H9 (cell line): ENCODE results near the gene GOLGA1. TPM values are rescaled to one million over a fixed set of nuclear protein-coding genes. Genes with fewer than 3 reads are reported as not detected.

Experiments
- DNase-seq: peaks from one replicate; pipeline ENCODE4 v3.0.0-alpha.2; 2017
- H2AFZ ChIP-seq: one replicate; pipeline ENCODE4 v1.6.1; 2013; ENCODE audit warnings: mild to moderate bottlenecking, low read length, control low read depth, moderate library complexity
- H2AK5ac ChIP-seq: 2 replicates; pipeline ENCODE4 v1.6.1; 2013; ENCODE audit warnings: low read length, control low read depth, mixed read lengths; ENCODE audit not compliant: insufficient read length
- H2BK120ac ChIP-seq: one replicate; pipeline ENCODE4 v1.6.1; 2013; ENCODE audit warnings: low read depth, mild to moderate bottlenecking, low read length, control low read depth, inconsistent platforms; ENCODE audit not compliant: poor library complexity, severe bottlenecking
- H2BK12ac ChIP-seq: 2 replicates; pipeline ENCODE4 v1.6.1; 2013; ENCODE audit warnings: low read length, control low read depth, mixed read lengths, low read depth; ENCODE audit not compliant: insufficient read length
- H2BK15ac ChIP-seq: 2 replicates; pipeline ENCODE4 v1.6.1; 2013; ENCODE audit warnings: low read depth, low read length, control low read depth
- H2BK20ac ChIP-seq: one replicate; pipeline ENCODE4 v1.6.1; 2013; ENCODE audit warnings: low read depth, mild to moderate bottlenecking, low read length, control low read depth, inconsistent platforms; ENCODE audit not compliant: poor library complexity, severe bottlenecking
- H2BK5ac ChIP-seq: 2 replicates; pipeline ENCODE4 v1.6.1; 2013; ENCODE audit warnings: low read length, control low read depth, mixed read lengths; ENCODE audit not compliant: insufficient read length
- H3K14ac ChIP-seq: 2 replicates; pipeline ENCODE4 v1.6.1; 2013; ENCODE audit warnings: low read length, control low read depth; ENCODE audit not compliant: insufficient read depth
- H3K18ac ChIP-seq: 2 replicates; pipeline ENCODE4 v1.6.1; 2013; ENCODE audit warnings: low read depth, mild to moderate bottlenecking, mixed read lengths, low read length, control low read depth; ENCODE audit not compliant: insufficient read length
- H3K23ac ChIP-seq: 2 replicates; pipeline ENCODE4 v1.6.1; 2013; ENCODE audit warnings: low read length, control low read depth, mixed read lengths, low read depth; ENCODE audit not compliant: insufficient read length
- H3K23me2 ChIP-seq: 2 replicates; pipeline ENCODE4 v1.6.1; 2013; ENCODE audit warnings: low read depth, mild to moderate bottlenecking, mixed read lengths, low read length, control low read depth; ENCODE audit not compliant: insufficient read length, poor library complexity, severe bottlenecking
- H3K27ac ChIP-seq: 2 replicates; pipeline ENCODE4 v1.5.1; 2013; ENCODE audit warnings: low read length, control low read depth, mixed read lengths, low read depth; ENCODE audit not compliant: insufficient read length
- H3K27me3 ChIP-seq: 2 replicates; pipeline ENCODE4 v1.6.1; 2013; ENCODE audit warnings: low read length, control low read depth, inconsistent platforms; ENCODE audit not compliant: insufficient read depth
- H3K4ac ChIP-seq: 2 replicates; pipeline ENCODE4 v1.6.1; 2013; ENCODE audit warnings: low read depth, mild to moderate bottlenecking, control low read depth, inconsistent platforms, low read length, moderate library complexity
- H3K4me1 ChIP-seq: 2 replicates; pipeline ENCODE4 v1.6.1; 2013; ENCODE audit warnings: low read length, control low read depth, inconsistent platforms; ENCODE audit not compliant: insufficient read depth
- H3K4me2 ChIP-seq: 2 replicates; pipeline ENCODE4 v1.6.1; 2013; ENCODE audit warnings: low read length, control low read depth, mixed read lengths; ENCODE audit not compliant: insufficient read length, insufficient read depth
- H3K56ac ChIP-seq: 2 replicates; pipeline ENCODE4 v1.6.1; 2013; ENCODE audit warnings: low read depth, mild to moderate bottlenecking, mixed read lengths, low read length, control low read depth; ENCODE audit not compliant: insufficient read length
- H3K79me1 ChIP-seq: 2 replicates; pipeline ENCODE4 v1.6.1; 2013; ENCODE audit warnings: low read depth, mild to moderate bottlenecking, moderate library complexity, low read length, control low read depth, inconsistent platforms; ENCODE audit not compliant: insufficient read depth, poor library complexity, severe bottlenecking
- H3K79me2 ChIP-seq: 2 replicates; pipeline ENCODE4 v1.6.1; 2013; ENCODE audit warnings: low read length, control low read depth, inconsistent platforms; ENCODE audit not compliant: insufficient read depth
- H3K9ac ChIP-seq: 2 replicates; pipeline ENCODE4 v1.6.1; 2013; ENCODE audit warnings: low read length, control low read depth, mixed read lengths; ENCODE audit not compliant: insufficient read length; ENCODE audit errors: extremely low read depth
- H3K9me3 ChIP-seq: one replicate; pipeline ENCODE4 v1.6.1; 2013; ENCODE audit warnings: low read depth, low read length, inconsistent platforms; ENCODE audit not compliant: control insufficient read depth
- H3T11ph ChIP-seq: one replicate; pipeline ENCODE4 v1.6.1; 2013; ENCODE audit warnings: mild to moderate bottlenecking, low read length, control low read depth, inconsistent platforms
- H4K20me1 ChIP-seq: one replicate; pipeline ENCODE4 v1.6.1; 2013; ENCODE audit not compliant: control insufficient read depth, insufficient read length, insufficient read depth
- H4K5ac ChIP-seq: 2 replicates; pipeline ENCODE4 v1.6.1; 2013; ENCODE audit warnings: low read depth, mild to moderate bottlenecking, mixed read lengths, low read length, control low read depth; ENCODE audit not compliant: insufficient read length
- H4K8ac ChIP-seq: replicated peaks from 2 replicates; pipeline ENCODE4 v1.6.1; 2013; ENCODE audit warnings: low read length, control low read depth, mixed read lengths, low read depth; ENCODE audit not compliant: insufficient read length
- H4K91ac ChIP-seq: 2 replicates; pipeline ENCODE4 v1.6.1; 2013; ENCODE audit warnings: low read depth, mild to moderate bottlenecking, moderate library complexity, mixed read lengths, low read length, control low read depth; ENCODE audit not compliant: insufficient read length
- H3K27ac Mint-ChIP-seq, 3 experiments: 2 replicates in 2 of 3; 3 replicates in 1 of 3; pipeline ENCODE4 v1.8.0; 2020 to 2021; ENCODE audit warnings: mixed read lengths in 3 of 3, mild to moderate bottlenecking in 1 of 3, moderate library complexity in 1 of 3
- H3K27me3 Mint-ChIP-seq: 2 replicates; pipeline ENCODE4 v1.8.0; 2021; ENCODE audit warnings: low read depth, mild to moderate bottlenecking, moderate library complexity, mixed read lengths
- H3K36me3 Mint-ChIP-seq, 3 experiments: 2 replicates in 2 of 3; 3 replicates in 1 of 3; pipeline ENCODE4 v1.8.0; 2020 to 2021; ENCODE audit warnings: low read depth in 3 of 3, mixed read lengths in 3 of 3; ENCODE audit not compliant: insufficient read depth in 1 of 3
- H3K4me1 Mint-ChIP-seq, 2 experiments: 2 replicates each; pipeline ENCODE4 v1.8.0; 2020; ENCODE audit warnings: mixed read lengths in 2 of 2
- H3K4me3 Mint-ChIP-seq, 2 experiments: 2 replicates in 1 of 2; 3 replicates in 1 of 2; pipeline ENCODE4 v1.8.0; 2020 to 2021; ENCODE audit warnings: mild to moderate bottlenecking in 2 of 2, mixed read lengths in 2 of 2, moderate library complexity in 1 of 2
- H3K9me3 Mint-ChIP-seq, 2 experiments: 2 replicates in 1 of 2; 3 replicates in 1 of 2; pipeline ENCODE4 v1.8.0; 2020; ENCODE audit warnings: mild to moderate bottlenecking in 2 of 2, mixed read lengths in 2 of 2, moderate library complexity in 1 of 2
- CTCF ChIP-seq: fragments of 200-600 bp; sonication (generic); conservative IDR thresholded peaks from 3 replicates; pipeline ENCODE4 v1.8.0; 2021; ENCODE audit warnings: antibody characterized with exemption, mild to moderate bottlenecking
- WGBS: extraction: QIAGEN DNeasy Blood & Tissue Kit; methylation state at CpG from one replicate; pipeline ENCODE4 v1.1.7; 2013; ENCODE audit warnings: missing lambda C conversion rate, low lambda C conversion rate, mixed read lengths; ENCODE audit not compliant: insufficient read length; ENCODE audit errors: extremely low coverage; 5-methylcytosine and 5-hydroxymethylcytosine counted together
- total RNA-seq: library from RNA; stranded (reverse); gene quantifications from 2 replicates; pipeline ENCODE4 v1.2.1, GENCODE V29; 2021

Gene GOLGA1
- total RNA-seq, 1 experiment from 2014 or later = 7.6 TPM

- no CpG with 5 or more reads among the region's 2 CpGs for WGBS
- H3K4me1 ChIP-seq = no peaks in the 10 kb centered on the region
- no peak overlapping the region for H3K18ac ChIP-seq
- no peak for TF ChIP-seq CTCF
- H3K27ac Mint-ChIP-seq = no peak overlapping the region
- no peak overlapping the region for H3K56ac ChIP-seq
- H3K23me2 ChIP-seq = no peaks in the 10 kb centered on the region
- H2BK20ac ChIP-seq = no peak overlapping the region
- H2BK120ac ChIP-seq = no peak overlapping the region
- no peaks in the 10 kb centered on the region for H3K9me3 Mint-ChIP-seq
- H3K79me2 ChIP-seq = no peaks in the 10 kb centered on the region
- no peaks in the 10 kb centered on the region for H3K27me3 ChIP-seq
- H2AFZ ChIP-seq = no peak overlapping the region
- no peak overlapping the region for H3K4ac ChIP-seq
- peaks cover 4 to 17% (median 9%) of the 10 kb centered on the region in 3 experiments; a peak in 5 of 7 replicates for H3K36me3 Mint-ChIP-seq
- no peak overlapping the region for H2BK15ac ChIP-seq
- no peak overlapping the region for H3K23ac ChIP-seq
- H4K20me1 ChIP-seq = no peaks in the 10 kb centered on the region
- H4K91ac ChIP-seq = no peak overlapping the region
- H3K4me3 Mint-ChIP-seq = no peak overlapping the region
- no peak overlapping the region for H4K8ac ChIP-seq
- H3K9ac ChIP-seq = no peak overlapping the region
- H3K27me3 Mint-ChIP-seq = no peaks in the 10 kb centered on the region
- no peak overlapping the region for H3K27ac ChIP-seq
- no peaks in the 10 kb centered on the region for H3K9me3 ChIP-seq
- H2AK5ac ChIP-seq = no peak overlapping the region
- no peak overlapping the region for H2BK5ac ChIP-seq
- H4K5ac ChIP-seq = no peak overlapping the region
- no peak for DNase-seq
- H3T11ph ChIP-seq = no peak overlapping the region
- no peak overlapping the region for H3K4me2 ChIP-seq
- no peak overlapping the region for H2BK12ac ChIP-seq
- H3K79me1 ChIP-seq = no peaks in the 10 kb centered on the region
- H3K4me1 Mint-ChIP-seq = no peaks in the 10 kb centered on the region
- H3K14ac ChIP-seq = no peak overlapping the region
Measured at GRCh38 chr9:124949387-124949786, 8.5 kb upstream of the GOLGA1 start.
